ENCODE measurements around the gene NELFE. TPM values are rescaled to one million over a fixed set of nuclear protein-coding genes. Genes with fewer than 3 reads are reported as not detected.

NELFE gene
- total RNA-seq, 1 experiment from 2014 or later: 68.3 TPM

GRCh38 chr6:31958412-31958740 is 395 bp downstream of the NELFE start:
- Histone ChIP-seq H3K9ac (ENCODE audit: low read length) (peak overlapping the region; percentile 95), H4K20me1 (ENCODE audit: insufficient read depth) (no peaks in the 10 kb centered on the region), H3K36me3 (ENCODE audit: control insufficient read depth in 1 of 2, insufficient read depth in 2 of 2, low read length in 2 of 2) (peaks cover 45 to 50% of the 10 kb centered on the region in 2 experiments), H2AFZ (ENCODE audit: low read depth, low read length, poor library complexity, severe bottlenecking) (no peak overlapping the region), H3K4me1 (ENCODE audit: control insufficient read depth in 1 of 2, insufficient read depth in 2 of 2, low read length in 2 of 2) (peaks cover 14 to 17% of the 10 kb centered on the region in 2 experiments), H3K9me2 (ENCODE audit: insufficient read depth) (no peaks in the 10 kb centered on the region), H3K79me2 (ENCODE audit: insufficient read depth, low read length) (peaks cover 41% of the 10 kb centered on the region), H3K27ac (ENCODE audit: low read depth, low read length) (peak overlapping the region; percentile 76), H3K4me3 (replicated peaks in 1 of 2; ENCODE audit: low read depth in 1 of 2, low read length in 2 of 2) (peak overlapping the region; percentile 95 to 100), H3K4me2 (ENCODE audit: low read length) (peak overlapping the region; percentile 92), H3K27me3 (ENCODE audit: insufficient read depth, low read length) (no peaks in the 10 kb centered on the region), H3K9me3 (ENCODE audit: control insufficient read depth in 1 of 2, insufficient read depth in 1 of 2, low read depth in 1 of 2, low read length in 2 of 2) (no peaks in the 10 kb centered on the region)
- ATAC-seq (peak; percentile 20), DNase-seq (ENCODE audit: low read depth, low spot score) (no peak)
- ChIA-PET RAD21 (ENCODE audit: low non-redundant PET in 1 of 2, low total read pairs in 2 of 2, uncharacterized antibody in 2 of 2, unreplicated experiment in 2 of 2) (interaction anchor here (0.5 to 1.5 kb wide), 2 partner anchors 13 to 128 kb away, joined by 4 to 7 read pairs; partner anchors contain the start of gene DXO (in 1 of the 2)), CTCF (no interaction called here), POLR2A (interaction anchor here (1.2 to 1.8 kb wide), 2 partner anchors 10 to 13 kb away, joined by 3 to 9 read pairs; partner anchors contain the start of gene DXO)
- no TSS peak for BruUV-seq (replicated peaks)
- TF ChIP-seq EZH2 (IDR thresholded peaks at IDR 0.05): no peak
- TF ChIP-seq ATF3 (IDR thresholded peaks at IDR 0.05): no peak
- no peak for TF ChIP-seq FOSL1 (IDR thresholded peaks at IDR 0.05; ENCODE audit: low read depth)
- no peak for TF ChIP-seq CTCF (IDR thresholded peaks at IDR 0.05 in 2 of 3, conservative IDR thresholded peaks at IDR 0.05 in 1 of 3; ENCODE audit: borderline replicate concordance in 1 of 3, insufficient read depth in 1 of 3, low read depth in 2 of 3, low read length in 2 of 3)
- TF ChIP-seq ZNF274 (IDR thresholded peaks at IDR 0.05; ENCODE audit: low read depth, low read length): no peak
- no peak for TF ChIP-seq CEBPB (IDR thresholded peaks at IDR 0.05; ENCODE audit: low read depth)
- no peak for TF ChIP-seq ZFX (IDR thresholded peaks at IDR 0.05)
- no peak for TF ChIP-seq POLR2A (IDR thresholded peaks at IDR 0.05; ENCODE audit: borderline replicate concordance, extremely low read depth, insufficient read depth, insufficient read length)
- no peak for TF ChIP-seq SRF (IDR thresholded peaks at IDR 0.05; ENCODE audit: low read depth)
- TF ChIP-seq ZBTB33 (IDR thresholded peaks at IDR 0.05; ENCODE audit: extremely low read depth, insufficient replicate concordance, low read length): no peak
- no peak for TF ChIP-seq REST (IDR thresholded peaks at IDR 0.05; ENCODE audit: low read depth)
- no peak for TF ChIP-seq JUND (IDR thresholded peaks at IDR 0.05)
- TF ChIP-seq RAD21 (IDR thresholded peaks at IDR 0.05; ENCODE audit: low read depth): no peak
- no peak for TF ChIP-seq ELF1 (IDR thresholded peaks at IDR 0.05; ENCODE audit: borderline replicate concordance, low read depth)
- TF ChIP-seq SP1 (IDR thresholded peaks at IDR 0.05; ENCODE audit: low read depth): no peak
- TF ChIP-seq YY1 (IDR thresholded peaks at IDR 0.05; ENCODE audit: extremely low read depth, insufficient replicate concordance, low read depth, low read length): no peak
- no peak for TF ChIP-seq CBX3 (IDR thresholded peaks at IDR 0.05; ENCODE audit: low read depth)
- no peak for TF ChIP-seq POLR2AphosphoS5 (IDR thresholded peaks at IDR 0.05; ENCODE audit: low read depth, low read length)
- no peak for TF ChIP-seq EGR1 (IDR thresholded peaks at IDR 0.05; ENCODE audit: low read depth)
- intact Hi-C loops (cut with micrococcal nuclease): no loop called here
